GM18526 (cell line): ENCODE data around the gene DGAT2.

Experiments
- POLR2A ChIP-seq: IDR thresholded peaks from 3 replicates; pipeline ENCODE4 v1.6.1; 2011; ENCODE audit not compliant: insufficient read length; ENCODE audit errors: extremely low read depth

DGAT2 gene

DNA sequence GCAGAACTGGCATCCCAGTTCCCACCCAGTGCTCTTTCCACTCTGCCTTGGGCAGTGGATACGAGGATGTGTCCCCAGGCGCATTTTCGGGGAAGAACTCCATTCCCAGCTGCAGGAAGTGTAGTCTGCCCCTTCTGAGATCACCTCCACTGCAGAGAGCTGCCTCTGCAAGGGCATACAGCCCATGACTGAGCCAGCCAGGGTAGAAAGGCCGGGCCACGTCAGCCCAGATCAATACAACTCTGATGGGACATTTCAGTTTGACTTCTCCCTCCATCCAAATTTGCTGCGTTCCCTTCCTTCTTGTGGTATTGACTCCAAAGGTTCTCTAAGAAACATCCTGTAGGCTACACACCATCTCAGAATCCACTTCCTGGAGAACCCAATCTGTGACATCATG lies 31.3 kb upstream of the DGAT2 start:
- no peak for TF ChIP-seq POLR2A

DNA sequence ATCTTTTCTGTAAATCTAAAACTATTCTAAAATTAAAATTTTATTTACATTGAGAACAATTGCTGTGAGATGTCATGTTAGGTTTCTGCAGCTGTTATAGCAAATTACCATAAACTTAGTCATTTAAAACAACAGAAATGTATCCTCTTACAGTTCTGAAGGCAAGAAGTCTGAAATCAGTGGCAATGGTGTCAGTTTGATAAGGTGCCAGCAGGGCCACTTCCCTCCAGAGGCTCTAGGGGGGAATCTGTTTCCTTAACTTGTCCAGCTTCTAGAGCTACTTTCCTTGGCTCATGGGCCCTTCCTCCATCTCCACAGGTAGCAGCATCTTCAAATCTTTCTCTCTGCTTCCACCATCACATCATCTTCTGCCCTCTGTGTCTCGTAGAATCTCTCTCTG lies 27.9 kb upstream of the DGAT2 start:
- TF ChIP-seq POLR2A: no peak

DNA sequence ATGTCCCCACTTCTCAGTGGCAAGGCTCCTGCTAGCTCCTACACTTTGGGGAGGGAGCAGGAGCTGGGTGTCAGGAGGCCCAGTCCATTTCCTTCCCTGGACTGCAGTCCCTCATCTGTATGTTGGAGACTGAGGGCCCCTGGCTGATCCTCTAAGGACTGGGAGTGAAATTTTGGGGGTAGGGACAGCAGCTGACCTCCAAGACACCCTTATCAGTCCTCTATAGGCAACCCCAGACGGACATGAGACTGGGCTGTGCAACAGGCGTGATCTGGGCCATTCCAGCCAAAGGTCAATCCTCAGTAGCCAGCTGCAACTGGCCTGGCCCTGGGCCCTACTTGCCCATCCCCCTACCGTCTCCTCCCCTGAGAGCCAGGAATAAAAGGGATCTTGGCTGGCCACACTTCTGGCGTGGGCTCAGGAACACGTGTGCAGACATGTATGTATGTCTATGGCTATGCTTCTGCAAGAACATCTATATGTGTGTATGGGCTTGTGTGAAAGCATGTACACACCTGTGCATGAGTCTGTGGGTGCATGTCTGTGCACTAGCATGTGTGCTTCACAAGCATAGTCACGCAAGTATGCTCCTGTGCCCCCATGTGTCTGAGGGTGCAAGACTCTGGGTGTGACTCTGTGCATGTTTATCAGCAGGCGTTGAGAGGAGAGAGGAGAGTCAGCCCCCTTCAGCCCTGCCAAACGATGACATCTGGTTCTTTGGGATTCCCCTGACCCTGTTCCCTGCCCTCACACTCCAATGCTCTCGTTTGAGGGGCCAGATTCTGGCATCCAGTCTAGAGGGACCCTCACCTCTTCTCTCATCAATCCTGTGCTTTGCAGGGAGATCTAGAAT lies 24.6 kb upstream of the DGAT2 start:
- no peak for TF ChIP-seq POLR2A

DNA sequence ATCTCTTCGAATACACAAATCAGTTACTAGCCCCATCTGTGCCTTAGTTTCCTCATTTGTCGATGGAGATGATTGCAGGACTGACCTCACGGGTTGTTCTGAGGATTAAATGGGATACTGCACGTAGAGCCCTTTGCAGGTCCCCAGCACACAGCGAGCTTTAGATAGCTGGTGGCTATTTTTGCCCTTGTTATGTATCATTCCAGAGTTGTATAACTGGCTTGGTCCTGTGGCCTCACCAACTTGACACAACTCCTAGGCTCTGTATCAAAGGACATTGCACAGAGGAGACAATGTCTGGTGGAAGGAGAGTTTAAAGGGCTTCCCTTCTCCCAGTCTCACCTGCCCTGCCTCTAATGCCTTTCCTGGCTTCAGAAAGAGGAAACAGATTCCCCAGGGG lies 22.8 kb upstream of the DGAT2 start:
- no peak for TF ChIP-seq POLR2A

DNA sequence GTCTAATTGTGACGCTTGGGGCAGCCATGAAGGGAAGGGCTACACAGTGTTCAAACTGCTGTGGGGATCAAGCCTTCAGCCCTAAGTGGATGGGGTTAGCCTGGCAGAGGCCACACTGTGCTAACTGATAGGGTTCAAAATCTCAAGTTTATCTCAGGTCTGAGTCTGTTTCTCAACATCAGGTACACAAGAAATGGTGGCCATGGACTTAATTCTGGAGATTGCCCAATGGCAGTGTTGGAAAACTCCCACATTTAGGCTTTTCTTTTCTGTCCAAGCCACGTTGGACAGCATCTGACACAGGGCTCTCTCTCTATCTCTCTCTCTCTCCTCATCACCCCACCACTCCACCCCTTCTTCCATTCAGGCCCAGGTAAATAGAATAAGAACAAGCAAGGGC lies 10.9 kb upstream of the DGAT2 start:
- TF ChIP-seq POLR2A: no peak

DNA sequence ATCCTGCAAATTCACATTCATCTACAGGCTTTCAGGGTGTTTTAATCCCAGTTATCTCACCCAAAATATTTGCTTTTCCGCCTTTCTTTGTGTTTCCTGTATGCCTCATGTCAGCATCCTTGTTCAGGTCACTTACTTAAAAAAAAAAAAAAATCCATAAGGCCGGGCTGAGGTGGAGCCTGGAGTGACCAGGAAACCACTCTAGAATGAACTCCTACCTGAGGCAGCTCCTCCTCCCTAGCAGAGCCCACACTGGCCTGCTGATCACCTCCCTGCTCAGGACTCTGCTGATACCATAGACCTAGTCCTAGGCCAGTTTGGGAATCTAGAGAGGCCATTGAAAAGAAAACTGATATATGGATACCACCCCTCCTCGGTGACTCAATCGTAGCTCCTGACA lies 8.7 kb upstream of the DGAT2 start:
- TF ChIP-seq POLR2A: no peak

DNA sequence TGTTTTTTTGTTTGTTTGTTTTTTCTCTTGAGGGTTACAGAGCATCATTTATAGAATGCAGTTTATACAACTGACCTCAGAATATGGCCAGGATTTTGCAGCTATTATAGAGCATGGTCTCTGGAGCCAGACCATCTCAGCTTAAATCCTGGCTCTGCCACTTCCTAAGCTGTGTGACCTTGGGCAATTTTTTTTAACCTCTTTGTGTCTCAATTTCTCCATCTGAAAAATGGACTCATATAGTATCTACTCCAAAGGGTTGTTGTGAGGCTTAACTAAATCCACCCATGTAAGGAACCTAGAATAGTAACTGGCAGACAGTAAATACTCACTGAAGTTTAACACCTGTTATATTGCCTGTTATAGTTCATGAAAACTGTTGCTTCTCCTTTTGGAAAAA lies 8.3 kb upstream of the DGAT2 start:
- no peak for TF ChIP-seq POLR2A

DNA sequence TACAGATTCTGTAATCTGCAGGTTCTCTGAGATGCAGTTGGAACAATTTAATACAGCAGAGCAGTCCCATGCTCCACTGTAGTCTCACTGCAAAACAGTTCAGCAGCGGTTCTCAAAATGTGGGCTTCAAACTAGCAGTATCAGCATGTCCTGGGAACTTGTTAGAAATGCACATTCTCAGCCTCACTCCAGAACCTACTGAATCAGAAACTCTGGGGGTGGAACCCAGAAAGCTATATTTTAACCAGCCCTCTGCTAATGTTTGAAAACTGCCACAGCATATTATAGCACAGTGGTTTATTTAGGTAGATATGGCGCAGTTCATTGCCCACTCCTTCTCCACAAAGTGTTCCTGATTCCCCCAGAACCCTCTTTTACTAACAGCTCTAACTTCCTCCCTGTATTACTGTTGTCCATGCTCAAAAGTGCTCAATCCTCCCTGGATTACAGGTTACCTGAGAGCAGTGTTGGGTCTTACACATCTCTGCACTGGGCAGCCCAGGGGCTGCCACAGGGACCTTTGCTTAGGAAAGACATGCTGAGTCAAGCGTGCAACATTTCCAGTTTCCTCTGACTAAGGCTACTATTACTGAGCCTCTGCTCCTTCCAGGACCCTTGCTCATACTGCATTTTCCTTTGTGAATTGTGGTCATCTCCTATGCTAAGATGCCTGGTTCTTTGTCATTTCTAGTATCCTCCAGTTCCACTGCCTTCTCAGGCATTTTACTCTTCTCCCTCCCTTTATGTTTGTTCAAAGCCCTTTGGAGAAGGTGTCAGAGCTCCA lies 7.7 kb upstream of the DGAT2 start:
- TF ChIP-seq POLR2A: no peak

DNA sequence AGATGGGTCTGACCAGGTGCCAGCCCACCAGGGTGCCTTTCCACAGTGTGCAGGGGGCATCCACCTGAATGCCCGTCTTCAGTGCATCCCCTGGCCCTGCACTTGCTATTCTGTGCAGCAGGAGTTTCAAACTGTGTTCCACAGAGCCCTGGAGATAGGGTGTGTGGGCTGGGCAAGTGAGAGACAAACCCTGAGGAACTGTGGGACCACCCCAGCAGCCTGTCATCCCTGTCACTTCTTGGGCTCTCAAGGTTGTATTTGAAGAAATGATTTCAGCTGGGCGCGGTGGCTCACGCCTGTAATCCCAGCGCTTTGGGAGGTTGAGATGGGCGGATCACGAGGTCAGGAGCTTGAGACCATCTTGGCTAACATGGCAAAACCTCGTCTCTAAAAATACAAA lies 6.4 kb upstream of the DGAT2 start:
- TF ChIP-seq POLR2A: no peak

DNA sequence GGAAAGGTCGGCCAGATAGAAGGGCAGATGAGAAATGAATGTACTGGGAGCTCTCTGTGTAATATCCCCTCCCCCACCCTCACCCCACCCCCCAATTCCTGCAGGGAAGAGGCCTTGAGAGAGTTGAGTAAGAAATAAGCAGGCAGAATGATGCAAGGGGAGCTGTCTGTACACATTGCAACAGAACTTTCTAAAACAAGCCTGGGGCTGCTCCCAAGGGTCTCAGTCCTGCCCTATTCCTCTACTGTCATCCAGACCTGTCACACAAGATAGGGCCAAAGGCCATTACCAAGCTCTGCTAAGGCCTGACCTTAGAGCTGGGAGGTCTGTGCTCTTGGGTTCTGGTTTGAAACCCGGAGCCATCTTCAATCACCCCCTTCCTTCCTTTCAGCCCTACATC lies 5.7 kb upstream of the DGAT2 start:
- TF ChIP-seq POLR2A: no peak

DNA sequence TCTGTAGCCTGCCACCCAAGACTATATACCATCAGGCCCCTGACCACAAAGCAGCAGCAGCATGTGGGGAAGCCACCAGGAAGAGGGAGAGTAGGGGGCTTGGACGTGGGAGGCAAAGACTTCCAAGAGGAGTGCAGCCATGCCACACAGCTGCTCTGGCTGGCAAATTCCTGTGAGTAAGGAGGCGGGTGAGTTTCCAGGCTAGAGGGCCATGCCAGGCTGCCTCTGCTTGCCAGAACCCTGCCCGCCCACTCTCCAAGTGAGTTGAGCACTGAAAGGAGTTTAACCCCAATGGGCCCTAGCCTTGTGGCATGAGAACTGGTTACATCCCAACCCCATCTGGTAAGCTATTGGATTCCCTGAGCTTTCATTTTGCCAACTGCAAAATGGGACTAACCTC lies 4.7 kb upstream of the DGAT2 start:
- TF ChIP-seq POLR2A: no peak

DNA sequence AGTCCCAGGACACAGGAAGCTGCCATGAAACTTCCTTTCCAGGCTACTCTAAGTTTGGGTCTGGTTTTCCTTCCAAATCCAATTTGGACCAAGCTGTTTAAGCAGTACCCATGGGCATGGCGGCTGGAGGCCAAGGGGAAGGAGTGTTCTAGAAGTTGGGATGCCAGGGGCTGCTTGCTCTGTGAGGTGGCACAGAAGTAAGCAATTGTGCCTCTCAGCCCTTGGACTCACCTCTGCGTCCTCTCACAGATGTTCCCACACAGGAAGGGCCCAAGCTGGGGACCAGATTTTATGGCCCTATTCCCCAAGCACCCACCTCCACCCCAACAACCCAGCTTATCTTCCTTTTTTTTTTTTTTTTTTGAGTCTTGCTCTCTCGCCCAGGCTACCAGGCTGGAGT lies 3.5 kb upstream of the DGAT2 start:
- TF ChIP-seq POLR2A: no peak

DNA sequence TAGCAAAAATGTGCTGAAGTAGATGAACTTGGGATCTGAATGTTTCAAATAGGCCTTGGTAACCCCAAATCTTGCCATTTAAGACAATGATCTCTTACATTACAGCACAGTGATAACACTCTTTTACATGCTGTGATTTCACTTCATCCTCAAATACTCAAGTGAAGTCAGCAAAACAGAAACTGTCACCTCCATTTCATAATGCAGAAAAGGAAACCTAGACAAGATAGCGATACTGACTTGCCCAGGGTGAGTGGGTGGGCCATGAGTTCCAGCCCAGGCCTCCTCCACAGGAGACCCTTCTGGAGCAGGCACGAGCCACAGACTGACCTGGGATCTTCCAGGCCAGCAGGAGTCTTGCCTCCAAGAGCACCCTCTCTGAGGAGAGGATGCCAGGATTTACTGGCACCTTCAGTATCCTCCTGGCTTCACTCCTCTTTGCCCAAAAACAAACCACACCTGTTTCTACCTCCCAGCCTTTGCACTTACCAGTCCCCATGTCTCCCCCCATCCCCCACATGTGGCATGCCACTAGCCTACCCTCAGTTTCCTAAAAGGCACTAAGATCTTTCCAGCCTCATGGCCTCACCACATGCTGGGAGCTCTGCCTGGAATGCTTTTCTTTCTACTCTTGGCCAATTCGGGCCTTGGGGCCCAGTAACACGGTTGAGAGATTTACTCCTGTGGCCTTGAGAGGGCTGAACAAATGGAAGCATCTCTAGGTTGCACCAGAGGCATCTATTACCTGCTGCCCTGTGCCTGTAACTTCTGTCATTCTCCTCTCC lies 1.9 kb upstream of the DGAT2 start:
- no peak for TF ChIP-seq POLR2A

DNA sequence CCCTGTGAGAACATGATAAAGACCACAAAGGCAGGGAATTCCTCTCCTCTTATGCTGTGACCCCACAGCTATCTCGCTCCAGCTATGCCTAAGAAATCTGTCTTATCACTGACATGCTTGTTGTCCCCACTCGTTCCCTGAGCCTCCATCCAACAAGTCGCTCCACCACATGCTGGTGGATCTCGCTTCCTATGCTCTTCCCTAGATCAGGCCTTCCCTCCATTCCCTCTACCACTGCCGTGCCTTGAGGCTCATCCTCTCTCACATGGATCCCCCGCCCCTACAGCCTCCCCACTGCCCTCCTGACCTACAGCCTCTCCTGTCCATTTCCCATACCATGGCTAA lies 1.4 kb upstream of the DGAT2 start:
- no peak for TF ChIP-seq POLR2A

DNA sequence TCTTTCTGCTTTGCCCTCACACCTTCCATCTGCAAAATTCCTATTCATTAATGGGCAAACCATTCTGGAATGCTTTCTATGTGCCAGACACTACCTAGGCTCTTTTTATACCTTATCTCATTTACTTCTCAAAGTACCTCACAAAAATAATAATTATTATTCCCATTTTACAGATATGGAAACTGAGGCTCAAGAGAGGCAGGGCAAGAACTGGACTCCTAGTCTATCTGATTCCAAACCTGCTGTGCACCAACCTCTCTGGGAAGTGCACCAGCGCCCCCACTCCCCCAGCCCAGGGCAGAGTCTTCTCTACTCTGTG lies 826 bp upstream of the DGAT2 start:
- no peak for TF ChIP-seq POLR2A
